MCF 10A (cell line): ENCODE measurements around the gene BRD2. TPM values are rescaled to one million over a fixed set of nuclear protein-coding genes. Genes with fewer than 3 reads are reported as not detected.

ENCODE experiments used
- BruUV-seq: library from RNA; stranded (reverse); fragments of 400-500 nt; replicated peaks from 2 replicates; lab custom pipeline; 2021; lab: Mats Ljungman, UMichigan
- CTCF ChIA-PET: fragments of 300-600 bp; sonication (Branson Sonifier 250); formaldehyde crosslinking; extraction: SDS; loops from one replicate; lab custom pipeline; 2021; ENCODE audit warnings: antibody characterized with exemption, inconsistent platforms; lab: Yijun Ruan, JAX
- POLR2A ChIA-PET: fragments of 300-600, 350-650 bp; sonication (Branson Sonifier 250); formaldehyde crosslinking; extraction: SDS; loops from one replicate; lab custom pipeline; 2020; ENCODE audit warnings: antibody characterized with exemption, inconsistent platforms; lab: Yijun Ruan, JAX
- DNase-seq: peaks from one replicate; pipeline ENCODE4 v3.0.0-alpha.2; 2018; ENCODE audit not compliant: unreplicated experiment
- H3K27ac Mint-ChIP-seq: one replicate; pipeline ENCODE4 v1.8.0; 2022; ENCODE audit warnings: mild to moderate bottlenecking, low read depth, mixed read lengths; ENCODE audit not compliant: unreplicated experiment
- H3K27me3 Mint-ChIP-seq: one replicate; pipeline ENCODE4 v1.8.0; 2022; ENCODE audit warnings: mixed read lengths; ENCODE audit not compliant: insufficient read depth, unreplicated experiment
- H3K36me3 Mint-ChIP-seq: one replicate; pipeline ENCODE4 v1.8.0; 2022; ENCODE audit warnings: mild to moderate bottlenecking, moderate library complexity, mixed read lengths; ENCODE audit not compliant: insufficient read depth, unreplicated experiment
- H3K4me1 Mint-ChIP-seq: one replicate; pipeline ENCODE4 v1.8.0; 2022; ENCODE audit warnings: mixed read lengths; ENCODE audit not compliant: insufficient read depth, unreplicated experiment
- H3K4me3 Mint-ChIP-seq: one replicate; pipeline ENCODE4 v1.8.0; 2022; ENCODE audit warnings: mild to moderate bottlenecking, moderate library complexity, mixed read lengths; ENCODE audit not compliant: unreplicated experiment
- H3K9me3 Mint-ChIP-seq: one replicate; pipeline ENCODE4 v1.8.0; 2022; ENCODE audit warnings: mixed read lengths; ENCODE audit not compliant: unreplicated experiment
- intact Hi-C: fragments of 100-400 bp; cut with micrococcal nuclease; formaldehyde crosslinking; loops from 2 replicates; pipeline ENCODE4 v1.14.1; 2022
- total RNA-seq: library from RNA; stranded (reverse); gene quantifications from 2 replicates; pipeline ENCODE4 v1.2.3, GENCODE V29; 2022
- TF ChIP-seq, protein P1 (sequence below): fragments of 200-600 bp; IDR thresholded peaks from one replicate; pipeline ENCODE4 v1.8.0; 2022; ENCODE audit warnings: antibody characterized with exemption, mild to moderate bottlenecking; ENCODE audit not compliant: unreplicated experiment

The BRD2 gene
- total RNA-seq, 1 experiment from 2014 or later = 223 TPM

DNA sequence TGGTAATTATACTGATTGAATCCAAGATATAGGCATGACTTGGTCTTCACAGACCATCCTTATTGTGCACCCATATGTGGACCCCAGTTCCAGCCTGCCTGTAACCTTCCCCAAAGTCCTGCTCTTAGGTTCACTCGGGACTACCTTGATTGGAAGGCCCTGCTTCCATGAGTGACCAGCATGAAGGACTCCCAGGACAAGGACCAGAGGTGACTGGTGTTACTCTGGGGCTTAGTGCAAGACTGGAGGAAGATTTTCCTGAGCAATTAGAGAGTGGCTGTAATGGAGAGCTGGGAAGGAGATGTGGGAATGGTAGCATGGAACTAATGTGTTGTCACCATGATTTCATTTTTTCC is 15.1 kb downstream of the BRD2 start:
- Mint-ChIP-seq H3K36me3 (peaks cover 47% of the 10 kb centered on the region), H3K9me3 (no peaks in the 10 kb centered on the region), H3K4me3 (no peak overlapping the region), H3K4me1 (peaks cover 20% of the 10 kb centered on the region), H3K27ac (no peak overlapping the region), H3K27me3 (no peaks in the 10 kb centered on the region)
- intact Hi-C loops = no loop called here
- POLR2A ChIA-PET = interaction anchor here (1.3 to 12.1 kb wide), 7 partner anchors 12 to 145 kb away, joined by 5 to 245 read pairs (median 6); partner anchors contain the start of genes BRD2, HLA-DMA and TAP2
- CTCF ChIA-PET = interaction anchor here (1.5 to 7.6 kb wide), 16 partner anchors 9 to 265 kb away, joined by 4 to 161 read pairs (median 10); partner anchors contain the start of genes BRD2, HLA-DMA and TAP2
- TF ChIP-seq, protein P1, sequence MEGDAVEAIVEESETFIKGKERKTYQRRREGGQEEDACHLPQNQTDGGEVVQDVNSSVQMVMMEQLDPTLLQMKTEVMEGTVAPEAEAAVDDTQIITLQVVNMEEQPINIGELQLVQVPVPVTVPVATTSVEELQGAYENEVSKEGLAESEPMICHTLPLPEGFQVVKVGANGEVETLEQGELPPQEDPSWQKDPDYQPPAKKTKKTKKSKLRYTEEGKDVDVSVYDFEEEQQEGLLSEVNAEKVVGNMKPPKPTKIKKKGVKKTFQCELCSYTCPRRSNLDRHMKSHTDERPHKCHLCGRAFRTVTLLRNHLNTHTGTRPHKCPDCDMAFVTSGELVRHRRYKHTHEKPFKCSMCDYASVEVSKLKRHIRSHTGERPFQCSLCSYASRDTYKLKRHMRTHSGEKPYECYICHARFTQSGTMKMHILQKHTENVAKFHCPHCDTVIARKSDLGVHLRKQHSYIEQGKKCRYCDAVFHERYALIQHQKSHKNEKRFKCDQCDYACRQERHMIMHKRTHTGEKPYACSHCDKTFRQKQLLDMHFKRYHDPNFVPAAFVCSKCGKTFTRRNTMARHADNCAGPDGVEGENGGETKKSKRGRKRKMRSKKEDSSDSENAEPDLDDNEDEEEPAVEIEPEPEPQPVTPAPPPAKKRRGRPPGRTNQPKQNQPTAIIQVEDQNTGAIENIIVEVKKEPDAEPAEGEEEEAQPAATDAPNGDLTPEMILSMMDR = no peak
- no TSS peak for BruUV-seq
- no peak for DNase-seq

DNA sequence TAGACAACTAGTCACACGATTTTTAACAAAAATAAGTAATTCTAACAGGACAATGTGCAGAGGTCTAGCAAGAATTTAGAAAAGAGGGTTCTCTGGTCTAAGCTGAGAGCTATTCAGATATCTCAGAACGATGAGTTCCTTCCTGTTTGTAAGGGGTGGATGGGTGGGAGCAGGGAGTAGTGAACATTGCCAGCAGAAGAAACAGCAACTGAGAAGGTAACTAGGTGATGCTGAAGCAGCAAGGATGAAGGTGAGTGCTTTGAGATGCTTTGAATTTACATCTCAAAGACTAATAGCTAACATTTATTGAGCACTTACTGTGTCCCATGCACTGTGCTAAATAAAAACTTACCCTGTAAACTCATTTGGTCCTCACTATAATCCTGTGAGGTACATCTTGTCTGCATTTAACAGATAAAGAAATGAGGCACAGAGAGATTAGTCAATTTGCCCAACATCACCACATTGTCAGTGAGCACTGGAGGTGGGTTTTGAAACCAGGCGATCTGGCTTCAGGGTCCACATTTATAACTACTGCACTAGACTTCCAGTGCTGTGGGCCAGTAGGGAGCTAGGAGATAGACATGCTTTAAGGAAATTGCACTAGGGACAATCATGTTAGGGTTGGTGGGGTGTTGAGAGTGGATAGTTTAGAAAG is 15.7 kb downstream of the BRD2 start:
- H3K9me3 Mint-ChIP-seq = no peaks in the 10 kb centered on the region
- TF ChIP-seq, protein P1 = no peak
- ChIA-PET POLR2A (interaction anchor here (0.7 to 12.1 kb wide), 14 partner anchors 12 to 265 kb away, joined by 3 to 245 read pairs (median 4); partner anchors contain the start of genes BRD2, HLA-DMA and TAP2), CTCF (interaction anchor here (0.6 to 7.6 kb wide), 48 partner anchors 9 to 1705 kb away, joined by 3 to 161 read pairs (median 6); partner anchors contain the start of genes BRD2, HLA-DMA, HLA-DPB1 and TAP2)
- no peak overlapping the region for H3K4me3 Mint-ChIP-seq
- H3K27ac Mint-ChIP-seq = no peak overlapping the region
- H3K36me3 Mint-ChIP-seq = peaks cover 41% of the 10 kb centered on the region
- TSS peak; percentile 2 for BruUV-seq
- DNase-seq = peak; percentile 12
- no peaks in the 10 kb centered on the region for H3K27me3 Mint-ChIP-seq
- peaks cover 20% of the 10 kb centered on the region for H3K4me1 Mint-ChIP-seq
- intact Hi-C loops = loop anchor here (1.0 to 2.0 kb wide), 5 partner anchors 10 to 99 kb away; partner anchors contain the start of gene HLA-DMA

DNA sequence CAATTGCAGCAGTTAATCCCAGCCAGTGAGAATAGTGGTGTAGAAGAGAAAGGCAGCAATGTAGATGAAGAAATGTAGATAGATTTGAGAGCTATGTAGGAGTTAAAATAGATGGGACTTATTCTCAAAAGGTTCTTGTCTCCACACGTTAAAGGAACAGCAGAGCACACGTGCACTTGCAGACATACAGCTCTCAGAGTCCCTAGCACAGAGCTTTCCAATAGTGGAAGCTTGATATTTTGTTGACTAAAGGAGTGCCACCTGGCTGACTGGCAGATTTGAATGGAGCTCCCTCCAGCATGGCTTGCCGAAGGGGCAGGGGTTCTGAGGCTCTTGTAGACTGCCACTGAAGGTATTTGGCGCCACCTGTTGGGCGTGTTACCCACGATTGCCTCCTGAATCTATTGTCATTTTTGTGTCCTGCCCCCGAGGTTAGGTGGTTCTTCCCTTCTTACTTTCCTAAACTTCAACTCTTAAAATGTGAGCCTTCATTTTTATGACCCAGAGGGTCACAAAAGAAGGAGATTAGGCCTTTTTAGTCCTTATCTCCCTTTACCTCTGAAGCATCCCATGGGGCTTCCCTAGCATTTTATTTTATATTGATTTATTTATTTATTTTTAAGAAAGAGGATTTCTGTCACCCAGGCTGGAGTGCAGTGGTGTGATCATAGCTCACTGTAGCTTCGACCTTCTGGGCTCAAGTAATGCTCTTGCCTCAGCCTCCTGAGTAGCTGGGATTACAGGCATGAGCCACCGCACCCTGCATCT is 16.4 kb downstream of the BRD2 start:
- no peaks in the 10 kb centered on the region for H3K9me3 Mint-ChIP-seq
- H3K4me3 Mint-ChIP-seq = no peak overlapping the region
- H3K4me1 Mint-ChIP-seq = peaks cover 20% of the 10 kb centered on the region
- BruUV-seq = no TSS peak
- H3K27me3 Mint-ChIP-seq = no peaks in the 10 kb centered on the region
- TF ChIP-seq, protein P1 = peak; percentile 81
- DNase-seq = peak; percentile 91
- intact Hi-C loops = loop anchor here (1.0 to 2.0 kb wide), 5 partner anchors 11 to 100 kb away; partner anchors contain the start of gene HLA-DMA
- no peak overlapping the region for H3K27ac Mint-ChIP-seq
- ChIA-PET CTCF (interaction anchor here (0.6 to 7.6 kb wide), 53 partner anchors 9 to 644 kb away, joined by 3 to 161 read pairs (median 5); partner anchors contain the start of genes BRD2, HLA-DMA, HLA-DPB1 and TAP2), POLR2A (interaction anchor here (0.6 to 12.1 kb wide), 15 partner anchors 13 to 789 kb away, joined by 3 to 245 read pairs (median 4); partner anchors contain the start of genes BRD2, HLA-DMA and TAP2)
- H3K36me3 Mint-ChIP-seq = peaks cover 34% of the 10 kb centered on the region
